Stimulated activated naive B cell treated with anti-CD40 and anti-IgM and Interleukin-4, amounts not matched to agents 10 μg/mL and 1 μg/mL and 100 μg/mL, for 72 hours (primary cell): ENCODE data around the gene MICU1.
"Not testable (repeated sequence)": the region's sequence is repeated elsewhere in the genome, so short reads cannot be mapped to it uniquely, and the experiment has no call there.

Source experiments
- ATAC-seq, 2 donors: fragments of 150-1000 bp; cut with Tn5 transposase; replicated peaks; 2 replicates each; pipeline ENCODE4 v1.10.0; 2021; ENCODE audit warnings: moderate library complexity in 1 of 2
- DNase-seq: peaks from one replicate; pipeline ENCODE4 v3.0.0; 2021
- H3K27ac Mint-ChIP-seq: one replicate; pipeline ENCODE4 v1.8.0; 2022; ENCODE audit warnings: mild to moderate bottlenecking, mixed read lengths
- H3K27me3 Mint-ChIP-seq, 2 donors: one replicate each; pipeline ENCODE4 v1.8.0; 2022; ENCODE audit warnings: mixed read lengths in 2 of 2
- H3K36me3 Mint-ChIP-seq, 2 donors: one replicate each; pipeline ENCODE4 v1.8.0; 2022; ENCODE audit warnings: mixed read lengths in 2 of 2, mild to moderate bottlenecking in 1 of 2
- H3K4me1 Mint-ChIP-seq, 2 donors: one replicate each; pipeline ENCODE4 v1.8.0; 2022; ENCODE audit warnings: mixed read lengths in 2 of 2, mild to moderate bottlenecking in 1 of 2
- H3K4me3 Mint-ChIP-seq, 2 donors: one replicate each; pipeline ENCODE4 v1.8.0; 2022; ENCODE audit warnings: mild to moderate bottlenecking in 2 of 2, mixed read lengths in 2 of 2, moderate library complexity in 1 of 2
- H3K9me3 Mint-ChIP-seq, 2 donors: one replicate each; pipeline ENCODE4 v1.8.0; 2022; ENCODE audit warnings: mixed read lengths in 2 of 2, mild to moderate bottlenecking in 1 of 2

Gene MICU1

GRCh38 chr10:72334825-72335393, 291.0 kb downstream of the MICU1 start:
- Mint-ChIP-seq H3K36me3 (peaks cover 32 to 34% of the 10 kb centered on the region in 2 donors), H3K4me3 (peak overlapping the region; percentile 65 to 68), H3K9me3 (no peaks in the 10 kb centered on the region), H3K4me1 (peaks cover 54 to 75% of the 10 kb centered on the region in 2 donors), H3K27ac (peak overlapping the region; percentile 96), H3K27me3 (no peaks in the 10 kb centered on the region)
- peak; percentile 70 to 73 for ATAC-seq
- peak; percentile 91 for DNase-seq

GRCh38 chr10:72334196-72334824, 291.6 kb downstream of the MICU1 start:
- H3K4me1 Mint-ChIP-seq, result peaks cover 60 to 81% of the 10 kb centered on the region in 2 donors
- peak overlapping the region; percentile 65 to 68 for H3K4me3 Mint-ChIP-seq
- H3K9me3 Mint-ChIP-seq, result no peaks in the 10 kb centered on the region
- H3K27ac Mint-ChIP-seq, result peak overlapping the region; percentile 96
- H3K36me3 Mint-ChIP-seq, result peaks cover 34% of the 10 kb centered on the region in 2 donors
- ATAC-seq (peak in 1 of 2 donors; percentile 0), DNase-seq (no peak)
- H3K27me3 Mint-ChIP-seq, result no peaks in the 10 kb centered on the region

GRCh38 chr10:72333112-72334015, 292.5 kb downstream of the MICU1 start:
- DNase-seq (no peak), ATAC-seq (no peak)
- Mint-ChIP-seq H3K27ac (peak overlapping the region; percentile 98), H3K4me3 (no peak overlapping the region), H3K9me3 (no peaks in the 10 kb centered on the region), H3K36me3 (peaks cover 33% of the 10 kb centered on the region in 2 donors), H3K27me3 (no peaks in the 10 kb centered on the region), H3K4me1 (peaks cover 66 to 91% of the 10 kb centered on the region in 2 donors)

- H3K4me3 Mint-ChIP-seq, result peak overlapping the region; percentile 71 to 80
- no peaks in the 10 kb centered on the region for H3K9me3 Mint-ChIP-seq
- peaks cover 73 to 99% of the 10 kb centered on the region in 2 donors for H3K4me1 Mint-ChIP-seq
- peak overlapping the region; percentile 98 for H3K27ac Mint-ChIP-seq
- H3K36me3 Mint-ChIP-seq, result peaks cover 25 to 26% of the 10 kb centered on the region in 2 donors
- ATAC-seq (no peak), DNase-seq (no peak)
- H3K27me3 Mint-ChIP-seq, result no peaks in the 10 kb centered on the region
Measured at GRCh38 chr10:72332423-72333111, 293.3 kb downstream of the MICU1 start.

GRCh38 chr10:72331575-72332422, 294.1 kb downstream of the MICU1 start:
- peaks cover 22% of the 10 kb centered on the region in 2 donors for H3K36me3 Mint-ChIP-seq
- H3K27ac Mint-ChIP-seq, result peak overlapping the region; percentile 98
- H3K27me3 Mint-ChIP-seq, result no peaks in the 10 kb centered on the region
- DNase-seq (peak; percentile 96), ATAC-seq (peak; percentile 75 to 80)
- H3K9me3 Mint-ChIP-seq, result peaks cover under 1% of the 10 kb centered on the region in 2 donors
- H3K4me1 Mint-ChIP-seq, result peaks cover 70 to 98% of the 10 kb centered on the region in 2 donors
- H3K4me3 Mint-ChIP-seq, result peak overlapping the region; percentile 71 to 80

GRCh38 chr10:72330069-72330426, 295.8 kb downstream of the MICU1 start:
- Mint-ChIP-seq H3K36me3 (peaks cover 17 to 18% of the 10 kb centered on the region in 2 donors), H3K27me3 (no peaks in the 10 kb centered on the region), H3K4me1 (peaks cover 58 to 85% of the 10 kb centered on the region in 2 donors), H3K27ac (peak overlapping the region; percentile 98), H3K9me3 (peaks cover 3 to 4% of the 10 kb centered on the region in 2 donors), H3K4me3 (peak overlapping the region; percentile 37 to 58)
- no peak for DNase-seq
- ATAC-seq, result no peak

- no peak for DNase-seq
- H3K4me3 Mint-ChIP-seq, result peak overlapping the region; percentile 37 to 58
- H3K36me3 Mint-ChIP-seq, result peaks cover 12 to 14% of the 10 kb centered on the region in 2 donors
- no peaks in the 10 kb centered on the region for H3K27me3 Mint-ChIP-seq
- ATAC-seq, result no peak
- peak overlapping the region; percentile 98 for H3K27ac Mint-ChIP-seq
- peaks cover 3 to 4% of the 10 kb centered on the region in 2 donors for H3K9me3 Mint-ChIP-seq
- H3K4me1 Mint-ChIP-seq, result peaks cover 58 to 84% of the 10 kb centered on the region in 2 donors
Measured at GRCh38 chr10:72329290-72330068, 296.4 kb downstream of the MICU1 start.

- peaks cover 57 to 84% of the 10 kb centered on the region in 2 donors for H3K4me1 Mint-ChIP-seq
- H3K27me3 Mint-ChIP-seq, result no peaks in the 10 kb centered on the region
- H3K36me3 Mint-ChIP-seq, result peaks cover 5 to 8% of the 10 kb centered on the region in 2 donors
- peak overlapping the region; percentile 90 for H3K27ac Mint-ChIP-seq
- H3K4me3 Mint-ChIP-seq, result peak overlapping the region; percentile 63 to 70
- peaks cover 3 to 4% of the 10 kb centered on the region in 2 donors for H3K9me3 Mint-ChIP-seq
- no peak for DNase-seq
- peak; percentile 24 to 39 for ATAC-seq
Measured at GRCh38 chr10:72328829-72329204, 297.1 kb downstream of the MICU1 start.

- peaks cover 57 to 84% of the 10 kb centered on the region in 2 donors for H3K4me1 Mint-ChIP-seq
- no peaks in the 10 kb centered on the region for H3K27me3 Mint-ChIP-seq
- peak overlapping the region; percentile 63 to 70 for H3K4me3 Mint-ChIP-seq
- peak in 1 of 2 donors; percentile 0 for ATAC-seq
- peak overlapping the region; percentile 90 for H3K27ac Mint-ChIP-seq
- H3K9me3 Mint-ChIP-seq, result peaks cover 3 to 4% of the 10 kb centered on the region in 2 donors
- no peak for DNase-seq
- peaks cover 3 to 4% of the 10 kb centered on the region in 2 donors for H3K36me3 Mint-ChIP-seq
Measured at GRCh38 chr10:72328045-72328828, 297.6 kb downstream of the MICU1 start.

GRCh38 chr10:72326665-72327603, 298.9 kb downstream of the MICU1 start:
- DNase-seq, H3K9me3 Mint-ChIP-seq, H3K27me3 Mint-ChIP-seq, H3K36me3 Mint-ChIP-seq, ATAC-seq: not testable (repeated sequence)
- Mint-ChIP-seq H3K27ac (peak overlapping the region; percentile 96), H3K4me1 (peaks cover 64 to 84% of the 10 kb centered on the region in 2 donors), H3K4me3 (peak overlapping the region; percentile 78 to 84)
